Mucosa of descending colon (tissue), 3 donors: ENCODE measurements around the gene EVI5. TPM values are rescaled to one million over a fixed set of nuclear protein-coding genes. Genes with fewer than 3 reads are reported as not detected.
"Not testable (repeated sequence)": the region's sequence is repeated elsewhere in the genome, so short reads cannot be mapped to it uniquely, and the experiment has no call there.

Experiments
- ATAC-seq: fragments of 200-7000 bp; cut with Tn5 transposase; one replicate; pipeline ENCODE4 v1.9.1; 2020; ENCODE audit warnings: mild to moderate bottlenecking, moderate library complexity
- DNase-seq, 3 donors: peaks; one replicate each; pipeline ENCODE4 v3.0.0-alpha.2; 2020
- H3K36me3 ChIP-seq: fragments of 200-600 bp; one replicate; pipeline ENCODE4 v1.8.0; 2021; ENCODE audit warnings: low read depth, mild to moderate bottlenecking
- H3K4me1 ChIP-seq: fragments of 200-600 bp; one replicate; pipeline ENCODE4 v1.8.0; 2021; ENCODE audit warnings: low read depth, mild to moderate bottlenecking
- H3K4me3 ChIP-seq: fragments of 200-600 bp; one replicate; pipeline ENCODE4 v1.8.0; 2021; ENCODE audit warnings: mild to moderate bottlenecking
- H3K9me3 ChIP-seq: fragments of 200-600 bp; one replicate; pipeline ENCODE4 v1.8.0; 2021; ENCODE audit warnings: mild to moderate bottlenecking
- CTCF ChIP-seq: fragments of 200-600 bp; IDR thresholded peaks from one replicate; pipeline ENCODE4 v1.8.0; 2022; ENCODE audit warnings: antibody characterized with exemption, mild to moderate bottlenecking
- intact Hi-C, 2 donors: fragments of 100-400 bp; cut with DNase I in 1 of 2; cut with micrococcal nuclease in 1 of 2; formaldehyde crosslinking; loops; one replicate each; pipeline versions ENCODE4 v1.11.0 to v1.11.1; 2022; cut with DNase I, micrococcal nuclease
- total RNA-seq, 3 donors: library from RNA; stranded (reverse); fragmentation: NEBNext Ultra II Directional in 2 of 3; extraction: Animal tissue kit (Norgen Biotek cat#: 25700) in 2 of 3; gene quantifications; one replicate each; pipeline versions ENCODE4 v1.2.1 to v1.2.4, GENCODE V29; 2021 to 2023
- donor health status: DM: no; HTN: no; CAD: no; lungs with moderate emphysema.
- donor health status: DM: no; HTN: no; CAD: no.
- donor health status: DM: no; HTN: yes; CAD: no.

The EVI5 gene
- total RNA-seq, 3 donors from 2014 or later, result 32.3 to 52.4 (median 33.5) TPM

DNA sequence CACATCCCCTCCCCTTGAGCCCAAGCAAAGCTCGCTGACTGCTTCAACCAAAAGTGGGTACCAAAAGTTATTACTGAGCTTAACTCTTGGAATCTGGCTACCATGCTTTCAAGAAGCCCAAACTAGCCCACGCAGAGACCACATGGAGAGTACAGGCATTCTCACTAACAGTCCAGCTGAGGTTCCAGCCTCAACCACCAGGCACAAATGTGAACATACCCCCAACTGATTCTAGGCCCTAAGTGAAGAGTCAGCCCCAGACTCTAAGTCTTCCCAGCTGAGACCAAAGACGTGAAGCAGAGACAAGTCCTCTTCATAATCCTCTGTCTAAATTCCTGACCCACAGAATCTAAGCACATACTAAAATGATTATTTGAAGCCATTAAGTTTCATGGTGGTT is 36.8 kb downstream of the EVI5 start:
- H3K9me3 ChIP-seq, result no peaks in the 10 kb centered on the region
- DNase-seq (no peak), ATAC-seq (no peak)
- intact Hi-C loops, result loop anchor here in 1 of 2 donors (10.0 kb wide), 1 partner anchor 67 kb away; no protein-coding TSS in a partner anchor
- H3K4me3 ChIP-seq, result no peak overlapping the region
- no peak for TF ChIP-seq CTCF
- H3K36me3 ChIP-seq, result no peaks in the 10 kb centered on the region
- no peaks in the 10 kb centered on the region for H3K4me1 ChIP-seq

GRCh38 chr1:92747735-92748134 is 37.2 kb downstream of the EVI5 start:
- no peak for TF ChIP-seq CTCF
- ATAC-seq, result no peak
- Histone ChIP-seq H3K9me3 (no peaks in the 10 kb centered on the region), H3K36me3 (no peaks in the 10 kb centered on the region), H3K4me3 (no peak overlapping the region), H3K4me1 (no peaks in the 10 kb centered on the region)
- no peak for DNase-seq
- intact Hi-C loops, result loop anchor here in 1 of 2 donors (10.0 kb wide), 1 partner anchor 67 kb away; no protein-coding TSS in a partner anchor

DNA sequence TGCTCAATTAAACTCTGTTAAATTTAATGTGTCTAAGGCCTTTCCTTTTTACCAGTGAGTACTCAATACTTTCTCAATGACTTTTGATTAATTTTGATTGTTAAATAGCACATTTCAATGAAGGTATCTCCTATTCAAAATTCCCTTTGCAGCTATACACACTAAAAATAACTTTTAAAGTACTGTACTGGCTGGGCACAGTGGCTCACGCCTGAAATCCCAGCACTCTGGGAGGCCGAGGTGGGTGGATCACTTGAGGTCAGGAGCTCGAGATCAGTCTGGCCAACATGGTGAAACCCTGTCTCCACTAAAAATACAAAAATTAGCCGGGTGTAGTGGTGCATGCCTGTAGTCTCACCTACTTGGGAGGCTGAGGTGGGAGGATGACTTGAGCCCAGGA is 38.7 kb downstream of the EVI5 start:
- H3K4me1 ChIP-seq, H3K9me3 ChIP-seq, DNase-seq, ATAC-seq, H3K36me3 ChIP-seq, H3K4me3 ChIP-seq: not testable (repeated sequence)
- intact Hi-C loops, result loop anchor here in 1 of 2 donors (10.0 kb wide), 1 partner anchor 69 kb away; no protein-coding TSS in a partner anchor

GRCh38 chr1:92743221-92743620 is 41.7 kb downstream of the EVI5 start:
- H3K4me1 ChIP-seq, result no peaks in the 10 kb centered on the region
- no peak for TF ChIP-seq CTCF
- DNase-seq (no peak), ATAC-seq (no peak)
- no peak overlapping the region for H3K4me3 ChIP-seq
- intact Hi-C loops, result loop anchor here in 1 of 2 donors (10.0 kb wide), 1 partner anchor 72 kb away; no protein-coding TSS in a partner anchor
- no peaks in the 10 kb centered on the region for H3K9me3 ChIP-seq
- no peaks in the 10 kb centered on the region for H3K36me3 ChIP-seq

- no peaks in the 10 kb centered on the region for H3K36me3 ChIP-seq
- ATAC-seq (no peak), DNase-seq (no peak)
- no peak overlapping the region for H3K4me3 ChIP-seq
- H3K4me1 ChIP-seq, result no peaks in the 10 kb centered on the region
- no peaks in the 10 kb centered on the region for H3K9me3 ChIP-seq
- no peak for TF ChIP-seq CTCF
- intact Hi-C loops, result loop anchor here in 1 of 2 donors (10.0 kb wide), 1 partner anchor 75 kb away; no protein-coding TSS in a partner anchor
These were observed 45.0 kb downstream of the EVI5 start for GRCh38 chr1:92739669-92740524.

- ATAC-seq, result no peak
- H3K4me1 ChIP-seq, result no peaks in the 10 kb centered on the region
- no peak for DNase-seq
- no peaks in the 10 kb centered on the region for H3K36me3 ChIP-seq
- no peak for TF ChIP-seq CTCF
- H3K4me3 ChIP-seq, result no peak overlapping the region
- intact Hi-C loops, result no loop called here
- H3K9me3 ChIP-seq, result no peaks in the 10 kb centered on the region
These were observed 48.5 kb downstream of the EVI5 start for GRCh38 chr1:92736395-92736794.
